ENCODE measurements around the gene MYZAP. TPM values are rescaled to one million over a fixed set of nuclear protein-coding genes. Genes with fewer than 3 reads are reported as not detected.

MYZAP gene
- total RNA-seq, 1 donor, result under 0.01 TPM

DNA sequence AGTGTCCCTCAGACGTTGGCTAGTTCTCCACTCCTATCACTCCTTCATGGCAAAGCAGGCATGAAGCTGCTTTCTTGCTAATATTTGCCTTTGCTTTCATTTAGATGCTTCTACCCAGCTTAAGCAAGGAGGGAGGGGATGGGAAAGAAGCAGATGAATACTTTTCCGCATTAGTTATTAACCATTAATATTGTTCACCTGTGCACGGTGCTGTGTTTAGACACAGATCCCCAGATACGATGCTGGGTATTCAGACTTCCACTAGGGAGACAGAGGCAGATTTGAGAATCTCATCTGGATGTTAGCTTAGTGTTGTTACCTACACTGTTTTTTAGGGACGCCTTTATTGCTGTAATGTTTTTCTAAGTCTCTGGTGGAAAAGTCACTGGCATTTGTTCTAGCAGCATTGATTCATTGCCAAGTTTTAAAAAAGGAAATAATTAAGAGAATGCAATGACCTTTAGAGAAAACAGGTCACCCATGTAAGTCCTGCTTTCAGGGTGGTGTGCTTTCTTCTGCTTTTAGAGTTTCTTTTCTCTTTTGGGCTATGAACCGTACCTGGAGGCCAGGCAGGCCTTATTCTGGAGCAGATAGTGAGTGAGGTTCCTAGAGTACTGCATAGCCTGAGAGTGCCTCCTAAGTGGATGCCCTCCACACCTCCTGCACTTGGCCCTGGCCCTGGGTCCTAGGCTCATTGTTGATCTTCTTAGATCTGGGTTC, 55.5 kb downstream of the MYZAP start:
- Histone ChIP-seq H3K27ac (ENCODE audit: low read depth, low read length) (no peak overlapping the region), H3K4me1 (ENCODE audit: insufficient read depth, low read length) (no peaks in the 10 kb centered on the region), H3K4me2 (ENCODE audit: insufficient read depth, low read length) (no peak overlapping the region)

GRCh38 chr15:57647791-57648130, 56.1 kb downstream of the MYZAP start:
- no peaks in the 10 kb centered on the region for H3K9me3 ChIP-seq (ENCODE audit: low read depth, low read length)
- no peak overlapping the region for H3K4me3 ChIP-seq (ENCODE audit: insufficient read depth, low read length)
- H3K79me2 ChIP-seq (ENCODE audit: insufficient read depth, low read length), result no peaks in the 10 kb centered on the region
- no peak for DNase-seq (ENCODE audit: insufficient read length, low spot score, missing footprints)
- peaks cover 10% of the 10 kb centered on the region for H3K27me3 ChIP-seq (ENCODE audit: insufficient read depth, low read length)
- H4K20me1 ChIP-seq (ENCODE audit: insufficient read depth, low read length), result no peaks in the 10 kb centered on the region
- no peaks in the 10 kb centered on the region for H3K4me1 ChIP-seq (ENCODE audit: insufficient read depth, low read length)
- H3K36me3 ChIP-seq (ENCODE audit: insufficient read depth, low read length), result no peaks in the 10 kb centered on the region
- TF ChIP-seq, protein P1, sequence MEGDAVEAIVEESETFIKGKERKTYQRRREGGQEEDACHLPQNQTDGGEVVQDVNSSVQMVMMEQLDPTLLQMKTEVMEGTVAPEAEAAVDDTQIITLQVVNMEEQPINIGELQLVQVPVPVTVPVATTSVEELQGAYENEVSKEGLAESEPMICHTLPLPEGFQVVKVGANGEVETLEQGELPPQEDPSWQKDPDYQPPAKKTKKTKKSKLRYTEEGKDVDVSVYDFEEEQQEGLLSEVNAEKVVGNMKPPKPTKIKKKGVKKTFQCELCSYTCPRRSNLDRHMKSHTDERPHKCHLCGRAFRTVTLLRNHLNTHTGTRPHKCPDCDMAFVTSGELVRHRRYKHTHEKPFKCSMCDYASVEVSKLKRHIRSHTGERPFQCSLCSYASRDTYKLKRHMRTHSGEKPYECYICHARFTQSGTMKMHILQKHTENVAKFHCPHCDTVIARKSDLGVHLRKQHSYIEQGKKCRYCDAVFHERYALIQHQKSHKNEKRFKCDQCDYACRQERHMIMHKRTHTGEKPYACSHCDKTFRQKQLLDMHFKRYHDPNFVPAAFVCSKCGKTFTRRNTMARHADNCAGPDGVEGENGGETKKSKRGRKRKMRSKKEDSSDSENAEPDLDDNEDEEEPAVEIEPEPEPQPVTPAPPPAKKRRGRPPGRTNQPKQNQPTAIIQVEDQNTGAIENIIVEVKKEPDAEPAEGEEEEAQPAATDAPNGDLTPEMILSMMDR (IDR thresholded peaks at IDR 0.05; ENCODE audit: extremely low read depth, low read depth, low read length), result no peak
- no peak overlapping the region for H3K27ac ChIP-seq (ENCODE audit: low read depth, low read length)
- H2AFZ ChIP-seq (ENCODE audit: low read length), result no peak overlapping the region
- H3K4me2 ChIP-seq (ENCODE audit: insufficient read depth, low read length), result no peak overlapping the region

More for the DNA sequence above, 55.5 kb downstream of the MYZAP start:
- Histone ChIP-seq H3K36me3 (ENCODE audit: insufficient read depth, low read length) (no peaks in the 10 kb centered on the region), H3K4me3 (ENCODE audit: insufficient read depth, low read length) (no peak overlapping the region), H3K79me2 (ENCODE audit: insufficient read depth, low read length) (no peaks in the 10 kb centered on the region), H3K27me3 (ENCODE audit: insufficient read depth, low read length) (peaks cover 11% of the 10 kb centered on the region), H2AFZ (ENCODE audit: low read length) (no peak overlapping the region), H4K20me1 (ENCODE audit: insufficient read depth, low read length) (no peaks in the 10 kb centered on the region), H3K9me3 (ENCODE audit: low read depth, low read length) (no peaks in the 10 kb centered on the region)
- DNase-seq (ENCODE audit: insufficient read length, low spot score, missing footprints), result no peak
- TF ChIP-seq, protein P1 (IDR thresholded peaks at IDR 0.05; ENCODE audit: extremely low read depth, low read depth, low read length), result no peak

DNA sequence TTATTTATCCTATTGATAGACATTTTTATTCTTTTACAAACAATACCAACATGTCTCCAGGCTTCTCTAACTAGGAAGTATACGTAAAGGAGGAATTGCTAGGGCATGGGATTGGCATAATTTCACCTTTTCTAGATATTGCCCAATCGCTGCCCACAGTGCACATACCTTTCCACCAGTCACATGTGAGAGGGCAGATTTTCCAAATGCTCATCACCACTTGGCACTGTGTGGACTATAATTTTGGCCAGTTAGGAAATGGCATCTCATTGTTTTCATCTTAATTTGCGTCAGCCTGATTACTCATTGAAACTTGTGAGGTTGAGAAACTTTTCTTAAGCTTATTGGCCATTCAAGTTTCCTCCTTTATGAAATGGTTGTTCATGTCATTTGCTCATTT, 57.4 kb downstream of the MYZAP start:
- Histone ChIP-seq H3K4me1 (ENCODE audit: insufficient read depth, low read length) (no peaks in the 10 kb centered on the region), H3K27me3 (ENCODE audit: insufficient read depth, low read length) (peaks cover 5% of the 10 kb centered on the region), H4K20me1 (ENCODE audit: insufficient read depth, low read length) (no peaks in the 10 kb centered on the region), H3K27ac (ENCODE audit: low read depth, low read length) (no peak overlapping the region), H2AFZ (ENCODE audit: low read length) (no peak overlapping the region), H3K4me3 (ENCODE audit: insufficient read depth, low read length) (no peak overlapping the region), H3K9me3 (ENCODE audit: low read depth, low read length) (no peaks in the 10 kb centered on the region), H3K79me2 (ENCODE audit: insufficient read depth, low read length) (no peaks in the 10 kb centered on the region), H3K4me2 (ENCODE audit: insufficient read depth, low read length) (no peak overlapping the region), H3K36me3 (ENCODE audit: insufficient read depth, low read length) (no peaks in the 10 kb centered on the region)
- DNase-seq (ENCODE audit: insufficient read length, low spot score, missing footprints), result no peak
- TF ChIP-seq, protein P1 (IDR thresholded peaks at IDR 0.05; ENCODE audit: extremely low read depth, low read depth, low read length), result no peak

GRCh38 chr15:57651445-57651844, 59.7 kb downstream of the MYZAP start:
- Histone ChIP-seq H3K4me3 (ENCODE audit: insufficient read depth, low read length) (no peak overlapping the region), H3K4me2 (ENCODE audit: insufficient read depth, low read length) (no peak overlapping the region), H3K79me2 (ENCODE audit: insufficient read depth, low read length) (no peaks in the 10 kb centered on the region), H2AFZ (ENCODE audit: low read length) (no peak overlapping the region), H3K36me3 (ENCODE audit: insufficient read depth, low read length) (no peaks in the 10 kb centered on the region), H3K4me1 (ENCODE audit: insufficient read depth, low read length) (no peaks in the 10 kb centered on the region), H3K9me3 (ENCODE audit: low read depth, low read length) (no peaks in the 10 kb centered on the region), H3K27ac (ENCODE audit: low read depth, low read length) (no peak overlapping the region), H4K20me1 (ENCODE audit: insufficient read depth, low read length) (no peaks in the 10 kb centered on the region), H3K27me3 (ENCODE audit: insufficient read depth, low read length) (peaks cover 7% of the 10 kb centered on the region)
- TF ChIP-seq, protein P1 (IDR thresholded peaks at IDR 0.05; ENCODE audit: extremely low read depth, low read depth, low read length), result no peak
- no peak for DNase-seq (ENCODE audit: insufficient read length, low spot score, missing footprints)

Data from osteoblast (primary cell).